Trophoblast cell (in vitro differentiated cells and primary cell): ENCODE results near the gene MSRB3.
A peak's percentile ranks its signal among the peaks of the same experiment; 100 is the strongest.
"Not testable (repeated sequence)": the region's sequence is repeated elsewhere in the genome, so short reads cannot be mapped to it uniquely, and the experiment has no call there.

Experiments used
- DNase-seq, 2 donors: peaks; one replicate each; pipeline ENCODE4 v3.0.0-alpha.2; 2016
- H2AFZ ChIP-seq: 2 replicates; pipeline ENCODE4 v1.6.1; 2013; ENCODE audit warnings: low read length, moderate library complexity, mild to moderate bottlenecking; ENCODE audit not compliant: insufficient read depth, poor library complexity
- H2AK5ac ChIP-seq: 2 replicates; pipeline ENCODE4 v1.6.1; 2013; ENCODE audit warnings: mild to moderate bottlenecking, low read length
- H2BK120ac ChIP-seq: 2 replicates; pipeline ENCODE4 v1.6.1; 2013; ENCODE audit warnings: low read length, mild to moderate bottlenecking, moderate library complexity; ENCODE audit not compliant: insufficient read depth, poor library complexity
- H2BK12ac ChIP-seq: 2 replicates; pipeline ENCODE4 v1.6.1; 2013; ENCODE audit warnings: mild to moderate bottlenecking, low read length, moderate library complexity
- H2BK5ac ChIP-seq: 2 replicates; pipeline ENCODE4 v1.6.1; 2013; ENCODE audit warnings: low read length, low read depth, moderate library complexity, mild to moderate bottlenecking; ENCODE audit not compliant: poor library complexity
- H3K14ac ChIP-seq: 2 replicates; pipeline ENCODE4 v1.6.1; 2013; ENCODE audit warnings: mild to moderate bottlenecking, low read length
- H3K18ac ChIP-seq: 2 replicates; pipeline ENCODE4 v1.6.1; 2013; ENCODE audit warnings: mild to moderate bottlenecking, low read length
- H3K23ac ChIP-seq: 2 replicates; pipeline ENCODE4 v1.6.1; 2013; ENCODE audit warnings: low read length
- H3K27ac ChIP-seq: 2 replicates; pipeline ENCODE4 v1.5.1; 2013; ENCODE audit warnings: low read depth, mild to moderate bottlenecking, inconsistent platforms, low read length, moderate library complexity
- H3K27me3 ChIP-seq: 2 replicates; pipeline ENCODE4 v1.6.1; 2013; ENCODE audit warnings: inconsistent platforms, mild to moderate bottlenecking, low read length, moderate library complexity; ENCODE audit not compliant: insufficient read depth
- H3K36me3 ChIP-seq, 2 experiments: 1 replicate in 1 of 2; 2 replicates in 1 of 2; pipeline ENCODE4 v1.6.1; 2013; ENCODE audit warnings: low read length in 2 of 2, mild to moderate bottlenecking in 2 of 2, moderate library complexity in 1 of 2; ENCODE audit not compliant: insufficient read depth in 2 of 2, control insufficient read depth in 1 of 2
- H3K4ac ChIP-seq: 2 replicates; pipeline ENCODE4 v1.6.1; 2013; ENCODE audit warnings: low read depth, mild to moderate bottlenecking, low read length, moderate library complexity
- H3K4me1 ChIP-seq, 2 experiments: 1 replicate in 1 of 2; 2 replicates in 1 of 2; pipeline ENCODE4 v1.6.1; 2013; ENCODE audit warnings: low read length in 2 of 2, mild to moderate bottlenecking in 2 of 2, moderate library complexity in 1 of 2; ENCODE audit not compliant: insufficient read depth in 2 of 2, control insufficient read depth in 1 of 2
- H3K4me2 ChIP-seq: 2 replicates; pipeline ENCODE4 v1.6.1; 2013; ENCODE audit warnings: inconsistent platforms, mild to moderate bottlenecking, low read length, moderate library complexity
- H3K4me3 ChIP-seq: 2 replicates; pipeline ENCODE4 v1.5.1; 2013; ENCODE audit warnings: mild to moderate bottlenecking, low read depth, low read length, inconsistent platforms
- H3K79me1 ChIP-seq: one replicate; pipeline ENCODE4 v1.6.1; 2013; ENCODE audit warnings: low read length
- H3K79me2 ChIP-seq: 2 replicates; pipeline ENCODE4 v1.6.1; 2013; ENCODE audit warnings: low read length, mild to moderate bottlenecking; ENCODE audit not compliant: control insufficient read depth, insufficient read depth, poor library complexity
- H3K9ac ChIP-seq: 2 replicates; pipeline ENCODE4 v1.6.1; 2013; ENCODE audit warnings: mild to moderate bottlenecking, low read length
- H3K9me3 ChIP-seq: 2 replicates; pipeline ENCODE4 v1.6.1; 2013; ENCODE audit warnings: low read depth, mild to moderate bottlenecking, control low read depth, inconsistent platforms, low read length; ENCODE audit not compliant: insufficient read depth
- H4K12ac ChIP-seq: 2 replicates; pipeline ENCODE4 v1.6.1; 2013; ENCODE audit warnings: low read depth, mild to moderate bottlenecking, low read length, moderate library complexity
- H4K8ac ChIP-seq: 2 replicates; pipeline ENCODE4 v1.6.1; 2013; ENCODE audit warnings: low read depth, mild to moderate bottlenecking, low read length, moderate library complexity
- H4K91ac ChIP-seq: one replicate; pipeline ENCODE4 v1.6.1; 2013; ENCODE audit warnings: low read depth, mild to moderate bottlenecking, low read length, moderate library complexity
- WGBS: extraction: QIAGEN DNeasy Blood & Tissue Kit; methylation state at CpG from one replicate; pipeline ENCODE4 v1.1.7; 2013; ENCODE audit warnings: missing lambda C conversion rate; ENCODE audit not compliant: insufficient read length, insufficient coverage; ENCODE audit errors: extremely low coverage; 5-methylcytosine and 5-hydroxymethylcytosine counted together

MSRB3 gene

GRCh38 chr12:65308601-65309071 lies 30.2 kb downstream of the MSRB3 start:
- Histone ChIP-seq H3K4ac (no peak overlapping the region), H2AK5ac (peak overlapping the region; percentile 52), H3K79me1 (peaks cover 9% of the 10 kb centered on the region), H3K27ac (no peak overlapping the region), H3K79me2 (peaks cover 2% of the 10 kb centered on the region), H3K4me1 (peaks cover 2 to 6% of the 10 kb centered on the region in 2 experiments), H3K23ac (no peak overlapping the region), H2BK120ac (peak overlapping the region; percentile 83), H2AFZ (no peak overlapping the region), H3K9ac (no peak overlapping the region), H3K4me2 (no peak overlapping the region), H3K18ac (peak overlapping the region; percentile 51), H4K8ac (peak overlapping the region; percentile 58), H3K9me3 (no peaks in the 10 kb centered on the region), H3K14ac (peak overlapping the region; percentile 79), H4K12ac (no peak overlapping the region), H3K36me3 (no peaks in the 10 kb centered on the region), H2BK12ac (peak overlapping the region; percentile 89), H2BK5ac (peak overlapping the region; percentile 64), H3K4me3 (no peak overlapping the region), H3K27me3 (no peaks in the 10 kb centered on the region), H4K91ac (peak overlapping the region; percentile 87)
- WGBS: no CpG with 5 or more reads among the region's 3 CpGs
- no peak for DNase-seq

GRCh38 chr12:65311260-65311659 lies 32.8 kb downstream of the MSRB3 start:
- Histone ChIP-seq H3K14ac (no peak overlapping the region), H3K27me3 (no peaks in the 10 kb centered on the region), H2BK120ac (no peak overlapping the region), H3K18ac (no peak overlapping the region), H3K4me2 (no peak overlapping the region), H2AFZ (no peak overlapping the region), H2AK5ac (no peak overlapping the region), H3K9ac (no peak overlapping the region), H3K79me1 (peaks cover 5% of the 10 kb centered on the region), H3K4ac (no peak overlapping the region), H2BK5ac (no peak overlapping the region), H4K91ac (no peak overlapping the region), H3K23ac (no peak overlapping the region), H3K27ac (no peak overlapping the region), H4K8ac (no peak overlapping the region), H4K12ac (no peak overlapping the region), H3K9me3 (no peaks in the 10 kb centered on the region), H3K79me2 (peaks cover 2% of the 10 kb centered on the region), H2BK12ac (no peak overlapping the region), H3K4me3 (no peak overlapping the region), H3K4me1 (peaks cover 2% of the 10 kb centered on the region in 2 experiments), H3K36me3 (no peaks in the 10 kb centered on the region)
- no peak for DNase-seq
- WGBS: no CpG with 5 or more reads among the region's 1 CpG

GRCh38 chr12:65313719-65314317 lies 35.3 kb downstream of the MSRB3 start:
- Histone ChIP-seq H2BK12ac (no peak overlapping the region), H3K4me1 (no peaks in the 10 kb centered on the region), H3K14ac (no peak overlapping the region), H2AFZ (no peak overlapping the region), H4K12ac (no peak overlapping the region), H3K79me1 (peaks cover 3% of the 10 kb centered on the region), H3K27me3 (no peaks in the 10 kb centered on the region), H3K18ac (no peak overlapping the region), H3K27ac (no peak overlapping the region), H4K91ac (no peak overlapping the region), H3K36me3 (no peaks in the 10 kb centered on the region), H2AK5ac (no peak overlapping the region), H3K4me3 (no peak overlapping the region), H3K23ac (no peak overlapping the region), H3K79me2 (no peaks in the 10 kb centered on the region), H3K4ac (no peak overlapping the region), H2BK120ac (no peak overlapping the region), H3K9me3 (no peaks in the 10 kb centered on the region), H3K4me2 (no peak overlapping the region), H2BK5ac (no peak overlapping the region), H4K8ac (no peak overlapping the region), H3K9ac (no peak overlapping the region)
- WGBS: no CpG with 5 or more reads among the region's 2 CpGs
- DNase-seq: peak in 1 of 2 donors; percentile 41

- not testable (repeated sequence) for H3K18ac ChIP-seq, H3K27ac ChIP-seq, H3K4me2 ChIP-seq, H3K79me2 ChIP-seq, H4K12ac ChIP-seq, H3K4me3 ChIP-seq, H3K9ac ChIP-seq, DNase-seq, H3K9me3 ChIP-seq, H3K23ac ChIP-seq, H2AFZ ChIP-seq, H3K79me1 ChIP-seq, H3K27me3 ChIP-seq, H2BK12ac ChIP-seq, H2BK120ac ChIP-seq, H3K4me1 ChIP-seq, H3K4ac ChIP-seq, H4K8ac ChIP-seq, H3K14ac ChIP-seq, H3K36me3 ChIP-seq
- no CpG with 5 or more reads among the region's 12 CpGs for WGBS
- H2BK5ac ChIP-seq: peak overlapping the region; percentile 63
- peak overlapping the region; percentile 21 for H2AK5ac ChIP-seq
- peak overlapping the region; percentile 47 for H4K91ac ChIP-seq
Measured at GRCh38 chr12:65315238-65315637, 36.8 kb downstream of the MSRB3 start.
